ENCODE measurements around the gene CFAP410.

DNA sequence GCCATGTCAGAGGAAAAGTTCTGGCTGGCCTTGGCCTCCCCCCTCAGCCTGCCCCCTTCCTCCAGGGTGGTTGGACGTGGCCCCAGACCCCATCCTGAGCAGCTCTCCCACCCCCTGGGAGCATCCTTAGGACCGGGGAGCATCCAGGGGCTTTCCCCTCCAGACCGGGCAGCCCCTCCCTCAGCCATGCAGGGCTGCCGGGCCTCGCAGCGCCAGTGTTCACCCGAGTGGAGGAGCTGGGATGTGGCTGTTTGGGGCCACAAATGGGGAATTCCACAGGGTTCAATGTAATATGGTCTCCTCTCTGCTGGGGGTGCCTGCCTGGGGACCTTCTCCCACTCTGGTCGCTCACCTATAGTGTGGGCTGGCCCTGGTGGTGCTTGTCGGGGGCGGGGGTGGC, 43.5 kb downstream of the CFAP410 start:
- TF ChIP-seq, protein P1, sequence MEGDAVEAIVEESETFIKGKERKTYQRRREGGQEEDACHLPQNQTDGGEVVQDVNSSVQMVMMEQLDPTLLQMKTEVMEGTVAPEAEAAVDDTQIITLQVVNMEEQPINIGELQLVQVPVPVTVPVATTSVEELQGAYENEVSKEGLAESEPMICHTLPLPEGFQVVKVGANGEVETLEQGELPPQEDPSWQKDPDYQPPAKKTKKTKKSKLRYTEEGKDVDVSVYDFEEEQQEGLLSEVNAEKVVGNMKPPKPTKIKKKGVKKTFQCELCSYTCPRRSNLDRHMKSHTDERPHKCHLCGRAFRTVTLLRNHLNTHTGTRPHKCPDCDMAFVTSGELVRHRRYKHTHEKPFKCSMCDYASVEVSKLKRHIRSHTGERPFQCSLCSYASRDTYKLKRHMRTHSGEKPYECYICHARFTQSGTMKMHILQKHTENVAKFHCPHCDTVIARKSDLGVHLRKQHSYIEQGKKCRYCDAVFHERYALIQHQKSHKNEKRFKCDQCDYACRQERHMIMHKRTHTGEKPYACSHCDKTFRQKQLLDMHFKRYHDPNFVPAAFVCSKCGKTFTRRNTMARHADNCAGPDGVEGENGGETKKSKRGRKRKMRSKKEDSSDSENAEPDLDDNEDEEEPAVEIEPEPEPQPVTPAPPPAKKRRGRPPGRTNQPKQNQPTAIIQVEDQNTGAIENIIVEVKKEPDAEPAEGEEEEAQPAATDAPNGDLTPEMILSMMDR (IDR thresholded peaks at IDR 0.05) = no peak
- no peak for TF ChIP-seq POLR2A (IDR thresholded peaks at IDR 0.05)

All from uterus (tissue), 2 donors.